ENCODE data around the gene KCNB1.

The KCNB1 gene

GRCh38 chr20:49384437-49385434 is 97.7 kb downstream of the KCNB1 start:
- DNase-seq: peak; percentile 40

DNA sequence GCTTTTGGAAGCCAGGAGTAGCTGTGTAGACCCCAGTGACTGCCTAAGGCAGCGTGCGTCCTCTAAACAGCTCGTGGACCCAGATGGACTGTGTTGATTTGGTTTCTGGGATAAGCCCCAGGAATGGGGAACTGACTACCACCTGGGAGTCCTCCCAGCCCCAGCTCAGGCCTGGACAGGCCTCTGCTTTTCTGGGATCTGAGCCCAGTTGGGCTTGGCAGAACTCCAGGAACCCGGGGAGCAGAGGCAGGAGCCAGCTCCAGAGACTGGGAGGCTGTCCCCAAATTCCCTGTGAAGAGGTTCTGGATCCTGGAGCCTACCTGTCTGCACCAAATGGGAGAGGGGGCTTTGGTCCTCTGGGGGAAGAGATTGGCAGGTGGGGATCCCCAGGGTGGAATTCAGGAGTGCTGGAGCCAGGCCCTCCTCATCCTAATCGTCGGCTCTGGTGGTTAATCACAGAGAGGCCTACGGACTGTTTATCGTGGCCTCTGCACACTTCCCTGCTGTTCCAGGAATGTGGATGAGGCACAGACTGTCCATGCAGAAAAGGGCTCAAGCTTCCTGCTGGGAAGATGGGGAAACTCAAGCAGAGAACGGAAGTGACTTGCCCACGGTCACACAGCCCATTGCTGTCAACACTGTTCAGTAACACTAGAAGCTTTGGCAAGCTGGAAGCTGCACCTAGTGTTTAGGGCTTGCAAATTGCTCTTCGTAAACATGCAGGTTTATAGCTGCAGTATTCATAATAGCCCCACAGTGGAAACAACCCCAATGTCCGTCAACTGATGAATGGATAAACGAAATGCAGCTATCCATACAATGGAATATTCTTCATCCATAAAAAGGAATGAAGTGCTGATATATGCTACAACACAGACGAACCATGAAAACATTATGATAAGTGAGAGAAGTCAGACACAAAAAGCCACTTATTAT is 100.6 kb downstream of the KCNB1 start:
- DNase-seq: no peak

GRCh38 chr20:49380337-49380780 is 102.1 kb downstream of the KCNB1 start:
- no peak for DNase-seq

DNA sequence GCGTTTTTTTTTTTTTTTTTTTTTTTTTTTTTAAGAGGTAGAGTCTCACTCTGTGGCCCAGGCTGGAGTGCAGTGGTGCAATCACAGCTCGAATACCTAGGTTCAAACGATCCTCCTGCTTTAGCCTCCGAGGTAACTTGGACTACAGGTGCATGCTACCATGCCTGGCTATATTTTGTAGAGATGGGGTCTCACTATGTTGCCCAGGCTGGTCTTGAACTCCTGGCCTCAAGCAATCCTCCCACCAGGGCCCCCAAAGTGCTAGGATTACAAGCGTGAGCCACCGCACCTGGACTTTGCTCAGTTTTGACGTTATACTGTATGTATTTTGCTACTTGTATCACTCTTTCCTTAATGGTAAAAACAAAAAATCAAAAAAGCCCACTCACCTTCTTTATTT is 103.1 kb downstream of the KCNB1 start:
- no peak for DNase-seq

GRCh38 chr20:49377326-49377725 is 105.1 kb downstream of the KCNB1 start:
- DNase-seq: no peak

DNA sequence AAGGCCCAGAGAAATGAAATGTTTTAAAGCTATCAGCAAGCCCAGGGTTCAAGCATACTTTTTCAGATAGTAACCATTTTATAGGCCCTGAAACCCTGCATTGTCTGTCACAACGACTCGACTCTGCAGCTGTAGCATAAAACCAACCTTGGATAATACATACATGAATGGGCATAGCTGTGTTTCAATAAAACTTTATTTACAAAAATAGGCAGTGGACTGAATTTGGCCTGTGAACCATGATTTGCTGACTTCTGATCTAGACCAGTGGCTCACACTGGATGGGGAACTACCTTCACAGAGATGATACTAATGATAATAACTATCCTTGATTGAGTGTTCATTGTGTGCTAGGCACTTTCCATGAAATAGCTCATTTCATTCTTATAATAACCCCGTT is 107.3 kb downstream of the KCNB1 start:
- DNase-seq: no peak

DNA sequence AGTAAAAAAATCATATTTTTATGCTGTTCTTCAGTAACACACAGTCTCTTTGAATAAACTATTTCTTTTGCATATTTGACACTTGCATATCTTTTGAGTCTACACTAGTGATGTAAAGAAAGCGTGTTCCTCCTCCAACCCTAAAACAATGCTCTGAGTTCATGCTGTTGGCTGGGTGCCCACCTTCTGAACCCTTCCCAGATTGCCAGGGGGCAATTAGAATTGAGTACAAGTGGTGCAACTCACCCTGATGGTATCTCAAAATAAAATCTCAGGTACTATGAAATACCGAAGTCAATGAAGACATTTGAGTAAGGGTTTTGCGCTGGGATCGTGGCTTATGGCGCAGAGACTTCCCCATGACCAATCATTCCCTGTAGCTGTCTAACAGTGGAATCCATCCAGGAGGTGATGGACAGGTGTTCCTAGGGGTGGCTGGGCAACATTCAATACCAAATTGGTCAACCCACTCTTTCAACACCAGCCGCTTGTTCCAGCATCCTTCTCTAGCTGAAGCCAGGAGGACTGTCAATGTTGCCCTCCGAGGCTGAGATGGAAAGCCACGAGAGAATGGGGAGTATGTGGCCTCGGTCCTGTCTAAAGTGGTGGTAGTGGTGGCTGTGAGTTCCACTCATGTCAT is 110.3 kb downstream of the KCNB1 start:
- DNase-seq: no peak

DNA sequence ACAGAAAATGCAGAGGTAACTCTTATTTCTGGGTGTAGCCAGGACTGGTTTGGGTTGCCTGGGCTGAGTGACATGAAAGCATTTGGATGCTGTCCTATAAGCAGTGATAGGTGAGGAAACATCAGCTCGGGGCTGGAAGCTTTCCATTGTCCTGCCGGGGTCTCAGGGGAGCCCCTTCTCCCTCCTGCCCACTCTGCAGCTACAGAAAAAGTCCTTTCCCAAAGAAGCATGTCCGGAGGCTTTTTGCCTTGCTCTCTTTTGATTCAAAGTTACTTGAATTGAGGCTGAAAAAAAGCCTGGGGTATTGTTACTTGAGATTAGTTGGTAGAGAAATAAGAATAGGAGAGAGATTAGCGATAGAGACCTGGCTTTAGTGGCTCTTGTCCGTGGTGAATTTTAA is 113.9 kb downstream of the KCNB1 start:
- DNase-seq: no peak

GRCh38 chr20:49367113-49367512 is 115.4 kb downstream of the KCNB1 start:
- DNase-seq: no peak

DNA sequence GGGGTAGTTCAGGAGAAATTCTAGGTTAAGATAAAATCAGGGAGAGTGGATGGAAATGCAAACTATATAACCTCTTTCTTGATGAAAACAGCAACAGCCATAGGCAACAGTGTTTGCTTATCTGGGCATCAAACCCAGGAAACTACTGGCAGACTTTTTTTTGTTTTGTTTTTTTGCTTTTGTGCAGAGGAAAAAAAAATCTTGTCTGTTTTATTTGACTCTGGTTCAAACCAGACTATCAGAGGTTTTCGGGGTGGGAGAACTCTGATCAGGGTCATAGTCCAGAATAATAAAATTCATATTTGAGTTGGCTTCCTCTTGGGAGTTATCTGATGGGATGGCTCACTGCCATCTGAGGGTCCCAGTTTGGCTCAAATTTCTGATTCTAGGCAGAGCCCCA is 115.8 kb downstream of the KCNB1 start:
- DNase-seq: no peak

DNA sequence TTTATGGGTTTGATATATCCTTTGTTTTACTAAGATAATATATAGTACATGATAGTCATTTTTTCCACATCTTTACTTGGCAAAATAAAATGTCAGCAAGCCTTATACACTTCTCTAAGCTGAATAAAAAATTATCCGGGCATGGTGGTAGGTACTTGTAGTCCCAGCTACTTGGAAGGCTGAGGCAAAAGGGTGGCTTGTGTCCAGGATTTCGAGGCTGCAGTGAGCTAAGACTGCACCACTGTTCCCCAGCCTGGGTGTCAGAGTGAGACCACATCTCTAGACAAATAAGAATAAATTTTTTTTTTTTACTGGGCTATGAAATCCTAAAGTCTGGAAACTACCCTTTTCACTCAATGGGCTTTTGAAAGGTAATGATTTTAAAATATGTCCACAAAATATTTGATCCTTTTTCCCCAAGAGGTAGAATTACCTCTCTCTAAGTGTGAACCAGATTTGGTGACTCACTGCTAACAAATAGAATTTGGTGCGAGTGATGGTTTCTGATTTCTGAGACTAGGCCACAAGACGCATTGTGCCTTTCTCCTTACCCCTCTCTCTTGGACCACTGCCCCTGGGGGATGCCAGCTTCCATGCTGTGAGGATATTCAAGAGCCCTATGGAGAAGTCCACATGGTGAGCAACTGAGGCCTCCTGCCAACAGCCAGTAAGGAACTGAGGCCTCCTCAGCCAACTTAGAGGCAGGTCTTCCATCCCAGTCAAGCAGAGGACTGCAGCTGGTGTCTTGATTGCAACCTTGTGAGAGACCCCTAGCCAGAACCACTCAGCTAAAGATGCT is 120.4 kb downstream of the KCNB1 start:
- DNase-seq: no peak

- DNase-seq: no peak
Observed at GRCh38 chr20:49360242-49360968, 122.1 kb downstream of the KCNB1 start.

DNA sequence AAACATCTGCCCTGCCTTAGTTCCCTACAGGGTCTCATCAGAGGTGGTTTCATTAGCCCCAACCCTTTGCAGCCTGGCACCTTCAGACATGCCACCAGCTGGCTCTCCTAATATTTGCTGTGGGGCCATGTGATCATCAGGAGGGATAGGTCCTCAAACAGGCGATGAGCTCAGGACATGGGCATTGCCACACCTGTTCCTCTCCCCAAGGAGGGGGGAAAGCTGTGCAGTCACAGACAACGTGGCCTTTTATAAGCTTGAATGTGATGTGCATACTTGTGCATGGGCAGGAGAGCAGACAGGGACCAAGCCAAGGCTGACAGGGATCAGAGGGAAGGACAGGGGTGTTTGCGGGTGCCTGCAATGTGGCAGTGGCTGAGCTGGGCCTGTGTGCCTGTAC is 125.8 kb downstream of the KCNB1 start:
- DNase-seq: no peak

DNA sequence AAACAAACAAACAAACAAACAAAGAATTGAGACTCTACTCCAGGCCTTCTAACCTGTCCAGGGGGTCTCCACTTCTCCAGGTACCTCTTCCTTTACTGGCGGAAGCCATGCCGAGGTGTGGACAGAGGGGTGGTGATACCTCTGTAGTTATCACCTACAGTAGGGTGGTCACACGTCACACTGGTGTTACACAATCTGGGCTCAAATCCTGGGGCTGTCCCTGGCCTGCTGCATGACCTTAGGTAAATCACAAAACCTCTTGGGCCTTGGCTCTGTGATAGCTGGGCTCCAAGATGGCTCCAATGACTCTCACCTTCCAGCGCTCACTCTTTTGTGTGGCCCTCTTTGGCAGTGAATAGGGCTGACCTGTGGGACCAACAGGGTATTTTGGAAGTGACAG is 127.8 kb downstream of the KCNB1 start:
- no peak for DNase-seq

- DNase-seq: no peak
Observed at GRCh38 chr20:49353348-49353747, 129.1 kb downstream of the KCNB1 start.

- DNase-seq: no peak
Observed at GRCh38 chr20:49352751-49353150, 129.7 kb downstream of the KCNB1 start.

GRCh38 chr20:49351775-49352174 is 130.7 kb downstream of the KCNB1 start:
- no peak for DNase-seq

- no peak for DNase-seq
Observed at GRCh38 chr20:49349694-49350252, 132.7 kb downstream of the KCNB1 start.

DNA sequence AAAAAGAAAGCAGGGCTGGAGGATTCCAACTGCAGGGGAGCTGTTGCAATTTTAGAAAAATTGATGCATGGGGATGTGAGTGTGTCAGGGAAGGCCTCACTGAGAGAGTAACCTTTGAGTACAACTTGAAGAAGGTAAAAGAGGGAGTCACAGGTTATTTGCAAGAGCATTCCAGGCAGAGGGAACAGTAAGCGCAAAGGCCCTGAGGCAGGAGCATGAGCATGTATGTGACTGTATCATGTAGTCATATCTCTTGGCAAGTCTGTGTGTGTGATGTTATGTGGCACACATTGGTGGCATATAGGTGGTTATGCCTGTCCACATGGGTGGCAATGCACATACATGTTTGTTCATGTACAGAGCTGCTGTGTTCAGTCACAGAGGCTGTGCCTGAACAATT is 133.4 kb downstream of the KCNB1 start:
- DNase-seq: no peak

DNA sequence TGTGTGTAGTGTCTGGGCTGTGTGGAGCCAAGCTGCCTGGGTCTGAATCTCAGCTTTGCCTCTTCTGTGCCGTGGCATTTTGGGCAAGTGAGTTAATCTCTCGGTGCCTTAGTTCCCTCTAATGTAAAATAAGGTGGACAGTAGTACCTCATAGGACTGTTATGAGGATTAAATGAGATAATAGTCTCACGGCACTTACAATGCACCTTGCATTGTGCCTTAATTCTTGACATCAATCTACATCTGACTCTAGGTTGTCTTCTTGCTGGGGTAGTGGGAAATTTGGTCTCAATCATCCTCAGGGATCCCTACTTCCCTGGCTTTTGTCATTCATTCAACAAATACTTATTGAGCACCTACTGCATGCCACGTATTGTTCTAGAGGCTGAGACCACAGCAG is 133.9 kb downstream of the KCNB1 start:
- DNase-seq: no peak

DNA sequence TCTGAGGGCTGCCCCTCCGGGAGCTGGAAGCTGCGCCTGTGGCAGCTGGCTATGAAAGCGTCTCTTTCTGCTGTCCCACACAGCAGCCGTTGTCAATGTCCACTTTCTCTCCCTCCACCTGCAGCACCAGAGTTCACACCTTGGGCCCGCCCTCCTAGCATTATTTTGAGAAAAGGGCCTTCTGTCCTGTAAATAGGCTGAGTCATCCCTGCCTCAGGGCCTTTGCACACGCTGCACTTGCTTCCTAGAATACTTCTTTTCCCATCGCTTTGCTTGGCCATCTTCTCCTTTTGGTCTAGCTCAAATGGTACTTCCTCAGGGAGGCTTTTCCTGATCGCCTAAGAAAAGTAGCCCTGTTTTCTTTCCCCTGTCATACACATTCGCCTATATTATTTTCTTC is 135.3 kb downstream of the KCNB1 start:
- no peak for DNase-seq

Measured in activated gamma-delta T cell treated with Interleukin-2 at 50 U/mL for 16 hours (primary cell).